ENCODE measurements around the gene CMTM7. TPM values are rescaled to one million over a fixed set of nuclear protein-coding genes. Genes with fewer than 3 reads are reported as not detected.
"Not testable (repeated sequence)": the region's sequence is repeated elsewhere in the genome, so short reads cannot be mapped to it uniquely, and the experiment has no call there.

The CMTM7 gene
- total RNA-seq, 1 donor from 2014 or later: 7.3 TPM

- no peak for DNase-seq (ENCODE audit: low read depth)
Observed at GRCh38 chr3:32383136-32383711, 8.4 kb upstream of the CMTM7 start.

DNA sequence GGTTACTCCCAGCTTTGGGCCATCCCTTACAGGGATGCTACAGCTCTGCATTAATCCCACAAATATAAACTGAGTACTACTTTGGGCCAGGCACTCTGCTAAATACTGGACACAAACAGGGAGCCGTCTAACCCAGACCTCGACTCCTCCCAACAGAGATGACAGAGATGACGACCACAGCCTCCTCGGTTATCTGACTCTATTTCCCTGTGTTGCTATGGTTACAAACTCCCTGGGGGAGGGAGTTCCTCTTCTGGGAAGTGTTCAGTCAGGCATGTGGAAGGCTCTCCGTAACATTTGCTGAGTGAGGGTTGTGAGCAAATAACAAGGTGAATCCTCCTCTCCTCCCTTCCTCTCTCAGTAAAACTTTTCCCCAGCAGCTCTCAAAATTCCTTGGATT is 6.7 kb upstream of the CMTM7 start:
- DNase-seq (ENCODE audit: low read depth): peak; percentile 85

GRCh38 chr3:32387512-32387911 is 4.1 kb upstream of the CMTM7 start:
- no peak for DNase-seq (ENCODE audit: low read depth)

DNA sequence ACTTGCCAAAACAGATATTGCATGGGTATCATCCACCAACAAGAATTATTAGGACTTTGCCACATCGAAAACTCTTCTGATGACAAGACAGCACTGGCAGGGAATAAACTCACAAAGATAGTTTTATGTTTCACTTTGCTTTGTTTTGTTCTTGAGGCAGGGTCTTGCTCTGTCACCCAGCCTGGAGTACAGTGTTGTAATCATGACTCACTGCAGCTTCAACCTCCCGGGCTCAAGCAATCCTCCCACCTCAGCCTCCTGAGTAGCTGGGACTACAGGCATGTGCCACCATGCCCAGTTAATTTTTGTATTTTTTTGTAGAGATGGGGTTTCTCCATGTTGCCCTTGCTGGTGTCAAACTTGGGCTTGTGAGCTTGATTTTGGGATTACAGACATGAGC is 2.1 kb upstream of the CMTM7 start:
- DNase-seq (ENCODE audit: low read depth): not testable (repeated sequence)

- DNase-seq (ENCODE audit: low read depth): peak; percentile 46
Observed at GRCh38 chr3:32392536-32393302, 1.1 kb downstream of the CMTM7 start.

- no peak for DNase-seq (ENCODE audit: low read depth)
Observed at GRCh38 chr3:32395496-32395895, 3.8 kb downstream of the CMTM7 start.

DNA sequence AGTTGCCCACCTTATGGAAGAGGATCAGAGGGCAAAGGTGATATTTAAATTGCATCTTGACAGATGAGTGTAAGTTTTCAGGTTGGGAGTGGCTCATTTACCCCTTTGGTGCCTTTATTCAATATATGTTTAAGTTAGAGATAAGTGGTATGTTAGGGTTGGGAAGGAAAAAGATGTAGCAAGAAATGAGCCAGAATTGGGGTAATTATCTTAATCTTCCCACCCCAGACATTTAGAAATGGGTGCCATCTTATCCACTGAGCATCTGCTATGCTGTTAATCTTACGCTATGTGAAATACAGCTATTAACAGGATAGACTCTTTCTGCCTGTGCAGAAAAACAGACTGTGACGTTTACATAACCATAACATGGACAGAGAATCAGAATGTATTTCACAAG is 6.3 kb downstream of the CMTM7 start:
- no peak for DNase-seq (ENCODE audit: low read depth)

DNA sequence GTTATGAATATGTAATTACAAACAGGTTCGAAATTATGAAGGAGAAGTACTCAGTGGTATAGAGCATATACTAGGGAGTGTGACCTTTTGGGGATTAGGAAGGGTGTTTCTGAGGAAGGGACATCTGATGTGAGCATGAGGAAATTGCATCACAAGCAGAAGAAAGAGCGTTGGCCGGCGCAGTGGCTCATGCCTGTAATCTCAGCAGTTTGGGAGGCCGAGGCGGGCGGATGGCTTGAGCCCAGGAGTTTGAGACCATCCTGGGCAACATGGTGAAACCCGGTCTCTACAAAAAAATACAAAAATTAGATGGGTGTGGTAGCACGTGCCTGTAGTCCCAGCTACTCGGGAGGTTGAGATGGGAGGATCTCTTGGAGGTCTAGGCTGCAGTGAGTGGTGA is 6.9 kb downstream of the CMTM7 start:
- no peak for DNase-seq (ENCODE audit: low read depth)

DNA sequence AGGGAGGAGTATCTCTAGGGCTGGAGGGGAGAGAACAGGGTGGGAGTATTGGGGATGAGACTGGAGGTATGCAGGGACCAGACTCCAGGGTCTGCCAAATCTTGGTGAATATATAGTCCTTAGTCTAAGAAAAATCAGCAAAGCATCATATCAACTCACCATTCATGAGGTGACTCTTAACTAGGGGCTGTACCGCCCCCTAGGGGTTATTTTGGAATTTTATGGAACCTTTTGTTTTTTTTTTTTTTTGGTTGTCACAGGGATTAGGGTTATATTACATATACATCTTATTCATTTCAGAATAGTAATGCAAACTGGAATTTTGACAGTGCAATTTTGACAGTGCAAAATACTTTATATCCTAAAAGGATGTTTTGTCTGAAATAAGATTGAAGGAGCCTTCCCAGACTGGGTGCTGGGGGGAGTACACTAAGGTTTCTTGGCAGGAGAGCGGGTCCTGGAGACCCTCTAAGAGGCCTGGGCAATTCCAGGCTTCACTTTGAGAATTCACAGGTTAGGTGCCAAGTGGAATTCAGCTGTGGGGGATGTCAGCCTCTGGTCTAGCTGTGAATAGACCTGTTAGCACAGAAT is 7.5 kb downstream of the CMTM7 start:
- peak; percentile 62 for DNase-seq (ENCODE audit: low read depth)

DNA sequence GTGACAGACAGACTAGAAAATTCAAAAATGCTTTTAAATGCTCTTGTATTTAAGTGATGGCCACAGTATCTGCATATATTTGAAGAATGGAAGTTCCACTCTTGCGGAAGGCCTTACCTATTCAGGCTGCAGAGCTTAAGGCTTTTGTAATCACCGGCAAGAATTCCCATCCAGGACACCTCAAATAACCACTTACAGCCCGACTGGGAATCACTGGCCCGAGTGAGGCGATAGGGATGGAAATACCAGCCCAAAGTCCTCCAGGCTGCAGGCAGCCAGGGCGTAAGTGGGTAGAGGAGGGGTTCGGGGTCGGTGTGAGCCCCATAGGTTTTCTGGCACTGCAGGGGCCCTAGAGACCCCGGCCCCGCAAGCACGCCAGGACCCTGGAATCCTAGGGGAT is 9.5 kb downstream of the CMTM7 start:
- DNase-seq (ENCODE audit: low read depth): peak; percentile 49

DNA sequence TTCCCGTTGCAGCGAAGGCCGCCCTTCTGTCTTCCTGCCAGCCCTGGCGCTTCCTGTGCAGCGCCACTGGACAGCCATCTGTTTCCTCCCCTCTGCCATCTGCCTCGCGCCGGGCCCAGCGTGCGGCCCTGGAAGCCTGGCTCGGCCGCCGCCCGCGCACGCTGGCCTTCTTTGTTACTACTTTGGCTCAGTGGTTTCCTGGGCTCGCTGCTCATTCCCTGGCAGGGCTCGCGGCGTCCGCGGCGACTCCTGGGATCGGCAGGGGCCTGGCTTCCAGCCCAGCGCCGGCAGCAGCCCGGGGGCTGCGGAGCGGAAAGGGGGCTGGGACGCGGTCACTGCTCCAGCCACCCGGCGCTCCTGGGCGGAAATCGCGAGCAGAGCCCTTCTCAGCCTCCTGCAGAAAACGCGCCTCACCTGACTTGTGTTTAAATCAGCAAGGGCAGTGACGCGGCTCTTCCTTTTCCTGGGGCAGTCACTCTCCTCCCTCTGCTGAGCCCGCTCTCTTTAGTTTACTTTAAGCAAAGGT is 10.0 kb downstream of the CMTM7 start:
- DNase-seq (ENCODE audit: low read depth): peak; percentile 79

- no peak for DNase-seq (ENCODE audit: low read depth)
Observed at GRCh38 chr3:32403663-32404062, 12.0 kb downstream of the CMTM7 start.

DNA sequence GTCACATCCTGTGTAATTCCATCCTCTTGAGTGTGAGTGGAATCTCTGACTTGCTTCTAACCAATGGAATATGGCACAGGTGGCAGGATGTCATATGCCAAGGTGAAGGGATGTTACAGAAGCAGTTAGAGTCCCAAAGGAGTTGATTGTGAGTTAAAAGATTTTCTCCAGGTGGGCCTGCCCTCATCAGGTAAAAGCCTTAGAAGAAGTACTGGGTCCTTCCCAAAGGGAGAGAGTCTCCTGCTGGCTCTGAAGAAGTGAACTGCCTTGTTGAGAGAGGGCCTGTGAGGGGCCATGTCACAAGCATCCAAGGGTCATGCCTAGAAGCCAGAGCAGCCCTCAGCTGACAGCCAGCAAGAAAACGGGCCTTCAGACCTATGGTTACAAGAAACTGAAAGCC is 13.1 kb downstream of the CMTM7 start:
- no peak for DNase-seq (ENCODE audit: low read depth)

DNA sequence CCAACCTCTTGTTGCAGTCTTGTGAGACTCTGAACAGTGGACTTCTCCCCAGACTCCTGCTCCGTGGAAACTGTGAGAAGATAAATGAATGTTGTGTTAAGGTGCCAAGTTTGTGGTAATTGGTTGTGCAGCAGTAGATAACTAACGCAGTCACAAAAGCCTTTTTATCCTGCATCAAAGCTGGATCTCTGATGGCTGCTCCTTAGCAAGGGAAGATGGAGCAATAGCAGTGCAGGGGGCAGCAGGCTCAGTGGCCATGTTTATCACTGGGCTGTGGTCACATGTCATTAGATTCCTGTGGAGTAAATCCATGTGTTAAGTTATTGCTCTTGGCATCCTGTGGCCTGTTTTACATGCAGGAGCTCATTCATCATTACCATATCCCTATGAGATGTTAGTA is 13.5 kb downstream of the CMTM7 start:
- no peak for DNase-seq (ENCODE audit: low read depth)

GRCh38 chr3:32405711-32406323 is 14.2 kb downstream of the CMTM7 start:
- no peak for DNase-seq (ENCODE audit: low read depth)

DNA sequence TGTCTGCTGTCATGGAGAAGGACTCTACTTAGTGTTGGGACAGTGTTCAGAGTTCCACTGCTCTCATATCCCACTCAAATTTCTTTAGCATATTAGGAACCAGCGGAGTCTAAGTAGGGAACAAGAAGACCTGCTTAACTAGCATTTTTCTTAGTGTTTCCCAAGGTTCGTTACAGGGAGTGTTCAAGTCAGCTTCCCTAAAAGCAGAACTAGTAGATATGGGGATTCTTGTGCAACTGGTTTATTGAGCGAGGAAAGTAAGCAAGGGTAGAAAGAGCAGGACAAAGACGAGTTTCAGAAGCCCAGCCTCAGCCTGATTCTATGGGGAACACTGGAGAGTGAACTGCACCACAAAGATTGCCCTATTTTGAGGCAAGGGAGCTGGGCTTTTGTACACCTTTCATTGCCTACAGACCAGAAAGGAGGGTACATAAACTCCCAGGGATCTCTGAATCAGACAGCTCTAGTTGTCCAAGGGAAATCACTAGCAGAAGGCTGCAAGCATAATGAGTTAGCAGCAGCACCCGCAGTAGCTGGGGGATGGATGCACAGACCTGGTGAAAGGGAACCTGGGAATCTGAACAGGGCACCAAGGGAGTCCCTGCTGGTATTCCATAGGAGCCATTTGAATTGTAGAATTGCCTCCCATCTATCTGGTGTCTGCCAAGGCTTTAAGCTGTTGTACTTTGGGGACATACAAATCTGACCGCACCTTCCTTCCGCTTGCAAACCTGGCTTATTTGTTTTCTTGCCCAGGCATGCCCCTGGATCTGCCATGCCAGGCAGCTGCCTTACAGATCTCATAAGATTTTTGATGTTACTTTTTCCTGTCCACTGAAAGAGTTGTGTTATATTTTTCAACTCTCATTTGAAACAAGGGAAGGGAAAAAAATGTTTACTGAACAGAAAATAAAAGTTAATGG is 15.1 kb downstream of the CMTM7 start:
- no peak for DNase-seq (ENCODE audit: low read depth)

- DNase-seq (ENCODE audit: low read depth): no peak
Observed at GRCh38 chr3:32410367-32411246, 19.0 kb downstream of the CMTM7 start.

DNA sequence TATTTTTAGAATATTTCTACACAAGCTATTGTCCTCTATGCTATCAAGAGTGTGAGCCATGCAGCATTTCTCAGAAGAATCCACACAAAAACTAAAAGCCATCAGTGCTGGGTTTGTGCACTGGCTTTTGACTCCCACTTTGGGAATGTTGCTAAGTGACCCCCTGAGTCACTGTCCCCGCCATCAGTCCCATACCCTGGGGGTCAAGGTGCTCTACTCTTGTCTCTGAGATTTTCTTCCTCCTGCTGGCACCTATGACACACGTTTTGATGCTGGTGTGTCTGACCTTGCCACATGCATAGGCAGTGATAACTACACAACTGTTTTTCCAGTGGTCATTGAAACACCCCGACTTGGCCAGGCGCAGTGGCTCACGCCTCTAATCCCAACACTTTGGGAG is 19.8 kb downstream of the CMTM7 start:
- no peak for DNase-seq (ENCODE audit: low read depth)

DNA sequence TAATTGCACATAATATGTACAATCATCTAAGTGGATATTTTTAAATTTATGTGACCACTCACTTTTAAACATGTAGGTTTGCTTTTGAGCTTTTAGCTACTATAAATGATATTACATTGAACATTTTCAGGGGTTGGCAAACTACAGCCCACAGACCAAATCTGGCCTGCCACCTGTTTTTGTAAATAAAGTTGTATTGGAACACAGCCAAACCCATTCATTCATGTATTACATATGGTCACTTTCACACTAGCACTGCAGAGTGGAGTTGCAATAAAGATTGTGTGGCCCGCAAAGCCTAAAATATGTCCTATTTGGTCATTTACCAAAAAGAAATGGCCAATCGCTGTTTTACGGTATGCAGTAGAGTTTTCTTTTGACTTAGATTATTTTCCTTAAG is 21.2 kb downstream of the CMTM7 start:
- DNase-seq (ENCODE audit: low read depth): no peak

GRCh38 chr3:32413845-32414521 is 22.3 kb downstream of the CMTM7 start:
- DNase-seq (ENCODE audit: low read depth): no peak
